GM19455 (cell line): ENCODE results near the gene SHISA6.

ENCODE experiments used
- ATAC-seq: cut with Tn5 transposase; IDR thresholded peaks from one replicate; pipeline ENCODE4 v1.9.1; 2021; ENCODE audit not compliant: unreplicated experiment

Gene SHISA6

DNA sequence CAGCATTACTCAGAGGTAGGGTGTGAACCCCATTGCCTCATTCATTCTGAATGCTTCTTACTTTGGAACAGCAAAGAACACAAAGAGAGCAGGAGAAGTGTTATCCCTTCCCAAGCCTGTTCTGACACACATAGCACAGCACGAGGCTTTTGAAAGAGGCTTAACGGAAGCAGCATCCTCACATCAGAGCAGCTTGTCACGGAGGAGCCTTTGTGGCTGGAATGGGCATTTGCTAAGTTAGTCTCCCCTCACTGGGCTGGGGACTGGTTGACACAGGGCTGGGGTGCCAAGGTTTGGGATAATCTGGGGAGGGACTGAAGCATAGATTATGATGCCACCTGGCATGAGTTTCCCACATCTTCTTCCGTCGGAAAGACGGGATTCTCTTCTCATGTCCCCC lies 189.7 kb downstream of the SHISA6 start:
- ATAC-seq = no peak

GRCh38 chr17:11438673-11439072 lies 197.7 kb downstream of the SHISA6 start:
- ATAC-seq = no peak

DNA sequence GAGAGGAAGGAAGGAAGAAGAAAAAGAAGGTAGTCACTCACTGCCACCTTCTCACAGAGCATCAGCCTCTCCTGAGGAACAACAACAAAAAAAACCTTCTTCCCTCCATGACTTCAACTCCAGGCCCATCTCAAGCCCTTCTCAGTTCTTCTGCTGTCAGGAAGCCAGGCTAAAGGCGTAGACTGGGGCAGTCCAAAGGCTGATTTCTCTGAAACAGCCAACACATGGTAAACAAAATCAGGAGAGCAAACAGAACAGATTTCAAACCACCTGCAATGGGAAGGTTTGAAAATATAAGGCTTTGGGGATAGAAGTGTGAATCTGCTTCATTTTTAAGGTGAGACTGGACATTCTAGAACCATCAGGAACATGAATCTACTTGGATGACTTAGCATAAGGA lies 200.0 kb downstream of the SHISA6 start:
- ATAC-seq = no peak

DNA sequence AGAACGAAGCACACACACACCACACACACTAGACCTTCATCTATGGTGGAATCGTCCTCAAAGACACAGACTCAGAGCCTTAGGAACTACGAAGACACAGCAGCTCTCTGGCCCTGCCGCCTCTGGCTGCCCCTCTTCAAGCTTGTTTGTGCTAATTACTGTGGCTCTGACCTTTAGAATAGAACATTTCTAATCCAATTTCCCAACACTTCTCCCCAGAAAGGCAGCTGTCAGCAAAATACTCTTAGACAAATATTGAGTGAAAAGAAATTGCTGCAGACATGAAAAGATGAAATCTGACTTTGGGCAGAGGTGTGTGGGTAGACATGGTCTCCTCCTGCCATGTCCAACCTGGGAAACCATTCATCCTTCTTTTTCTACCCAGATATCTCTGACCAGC lies 205.3 kb downstream of the SHISA6 start:
- no peak for ATAC-seq

DNA sequence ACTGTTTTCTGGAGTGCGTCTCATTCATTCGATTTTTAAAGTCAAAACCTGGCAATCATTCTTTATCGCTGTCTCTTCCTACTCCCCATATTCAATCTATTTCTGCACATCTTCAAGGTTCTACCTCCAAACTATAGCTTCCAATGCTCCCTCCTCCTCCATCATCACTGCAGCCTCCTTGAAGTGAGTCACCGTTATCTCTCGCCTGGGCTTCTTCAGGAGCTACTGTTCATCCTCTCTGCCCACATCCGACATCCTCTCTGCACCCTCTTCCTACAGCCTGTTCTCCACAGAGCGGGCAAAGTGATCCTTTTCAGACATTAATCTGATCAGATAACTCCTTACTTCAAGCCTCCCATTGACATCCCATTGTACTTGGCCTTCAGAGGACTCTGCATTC lies 213.1 kb downstream of the SHISA6 start:
- ATAC-seq = no peak

- ATAC-seq = no peak
Measured at GRCh38 chr17:11458279-11458678, 217.3 kb downstream of the SHISA6 start.

DNA sequence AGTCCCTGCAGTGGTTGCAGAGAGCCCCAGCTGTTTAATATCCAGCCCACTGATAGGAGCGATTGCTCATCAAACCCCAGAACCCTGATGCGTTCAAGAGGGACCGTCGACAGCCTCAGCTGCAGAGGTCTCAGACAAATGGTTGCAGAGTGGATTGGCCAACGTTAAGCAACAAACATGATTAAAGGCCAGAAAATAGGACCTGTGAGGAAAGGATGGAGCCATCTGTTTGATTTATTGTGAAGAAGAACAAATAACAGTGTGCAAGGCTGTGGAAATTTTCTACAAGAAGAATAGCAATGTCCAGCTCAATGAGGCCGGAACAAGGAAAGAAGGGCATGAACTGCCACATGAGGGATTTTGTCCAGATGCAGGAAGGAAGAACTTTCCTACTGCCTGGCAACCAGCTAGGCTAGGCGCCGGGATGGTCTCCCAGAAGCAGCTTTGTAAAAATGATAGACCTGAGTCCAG lies 218.9 kb downstream of the SHISA6 start:
- no peak for ATAC-seq

GRCh38 chr17:11461993-11462548 lies 221.1 kb downstream of the SHISA6 start:
- no peak for ATAC-seq

GRCh38 chr17:11467639-11468038 lies 226.6 kb downstream of the SHISA6 start:
- no peak for ATAC-seq

DNA sequence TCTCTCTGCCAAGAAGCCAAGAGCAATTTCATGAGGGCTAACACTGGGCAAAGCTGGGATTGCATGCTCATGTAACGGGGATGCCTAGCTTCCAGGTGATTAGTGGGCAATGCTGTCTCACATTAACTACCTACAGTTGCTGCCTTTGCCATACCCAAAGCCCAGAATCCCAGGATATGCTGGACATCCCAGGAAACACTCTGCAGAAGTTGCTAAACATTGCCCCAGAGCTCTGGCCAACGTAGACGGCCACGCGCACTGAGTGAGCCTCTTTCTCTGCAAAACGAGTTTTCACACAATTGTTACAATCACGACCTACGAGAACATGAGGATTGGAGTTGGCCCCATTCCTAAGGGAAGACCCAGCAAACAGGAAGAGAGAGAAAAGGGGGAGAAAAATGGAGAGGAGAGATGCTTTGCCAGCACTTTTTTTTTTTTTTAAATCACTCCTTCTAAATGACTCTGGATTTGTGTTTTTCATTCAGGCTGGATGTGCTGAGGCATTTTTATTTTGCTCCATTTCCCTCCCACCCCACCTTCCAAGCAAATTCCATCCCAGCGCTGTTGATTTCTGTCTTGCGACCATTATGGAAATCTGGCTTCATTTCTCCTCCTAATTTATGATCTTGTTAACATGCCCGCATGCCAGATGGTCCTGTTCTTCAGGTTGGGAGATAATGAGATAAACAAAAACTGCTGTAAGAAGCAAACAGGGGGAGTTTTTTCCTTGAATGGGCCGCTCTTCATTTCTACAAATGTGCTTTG lies 244.5 kb downstream of the SHISA6 start:
- no peak for ATAC-seq

DNA sequence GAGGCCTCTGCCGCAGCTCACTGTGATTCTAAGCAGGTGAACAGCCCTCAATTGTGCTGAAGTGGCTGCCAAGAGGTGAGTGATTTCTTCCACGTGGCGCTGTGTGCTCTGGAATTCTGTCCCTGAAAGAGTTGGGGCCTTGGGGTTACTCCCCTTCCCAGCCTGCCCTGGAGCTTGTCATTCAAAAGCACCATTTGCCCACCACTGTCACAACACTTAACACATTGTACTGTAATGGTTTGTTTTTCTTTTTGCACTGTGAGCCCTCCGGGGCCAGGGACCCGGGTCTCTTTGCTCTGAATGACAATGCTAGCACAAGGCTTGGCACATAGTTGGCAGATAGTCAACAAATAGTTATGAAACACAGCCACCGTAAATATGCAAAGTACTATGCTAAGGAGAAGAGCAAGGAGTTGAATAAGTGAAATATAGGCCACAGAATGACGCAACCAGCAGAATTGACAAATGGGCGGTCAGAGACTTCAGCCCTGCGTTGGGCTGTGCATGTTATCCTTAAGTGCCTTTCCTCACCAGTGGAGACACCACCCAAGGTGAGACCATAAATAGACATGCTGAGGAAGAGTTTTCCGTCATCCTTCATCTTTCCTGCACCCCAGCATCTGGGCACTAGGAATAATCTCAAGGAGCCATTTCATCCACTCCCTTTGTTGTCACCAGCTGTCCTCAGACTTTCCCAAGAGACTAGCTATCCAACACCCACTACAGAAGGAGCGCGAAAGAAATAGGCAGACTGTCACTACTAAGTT lies 245.3 kb downstream of the SHISA6 start:
- ATAC-seq = no peak

- ATAC-seq = no peak
Measured at GRCh38 chr17:11486868-11487310, 245.9 kb downstream of the SHISA6 start.

DNA sequence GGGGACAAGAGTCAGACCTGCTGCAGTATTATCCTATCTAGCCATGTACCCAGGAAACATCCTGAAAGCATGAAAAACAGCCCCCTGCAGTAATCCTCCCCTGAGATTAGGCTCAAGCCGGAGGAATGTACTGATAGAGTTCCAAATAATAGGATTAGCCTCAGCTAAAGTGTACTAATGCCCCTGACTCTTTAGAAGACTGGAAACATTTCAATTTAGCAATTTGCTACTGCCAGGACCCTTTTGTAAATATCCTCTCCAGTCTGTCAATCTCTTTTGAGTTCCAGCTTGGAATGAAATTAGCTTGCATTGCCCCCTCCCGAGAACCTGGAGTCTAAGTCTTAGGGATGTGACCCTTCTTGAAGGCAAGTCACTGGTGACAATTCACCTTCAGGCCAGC lies 246.5 kb downstream of the SHISA6 start:
- no peak for ATAC-seq

DNA sequence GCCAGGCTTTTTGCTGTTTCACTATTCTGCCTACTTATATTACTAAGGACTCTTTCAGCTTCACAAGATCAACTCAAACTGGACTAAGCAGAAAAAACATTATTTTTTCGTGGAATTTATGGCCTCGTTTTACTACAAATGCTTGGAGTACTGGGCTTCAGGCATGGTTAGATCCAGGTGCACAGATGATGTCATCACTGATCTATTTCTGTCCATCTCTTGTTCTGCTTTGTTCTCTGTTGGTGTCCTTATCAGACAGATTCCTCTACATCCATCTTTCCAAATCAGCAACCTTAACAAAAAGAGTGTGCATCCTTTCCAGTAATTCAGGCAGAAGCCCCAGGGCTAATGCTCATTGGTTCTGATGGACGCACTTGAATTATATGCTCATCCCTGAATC lies 247.4 kb downstream of the SHISA6 start:
- no peak for ATAC-seq

DNA sequence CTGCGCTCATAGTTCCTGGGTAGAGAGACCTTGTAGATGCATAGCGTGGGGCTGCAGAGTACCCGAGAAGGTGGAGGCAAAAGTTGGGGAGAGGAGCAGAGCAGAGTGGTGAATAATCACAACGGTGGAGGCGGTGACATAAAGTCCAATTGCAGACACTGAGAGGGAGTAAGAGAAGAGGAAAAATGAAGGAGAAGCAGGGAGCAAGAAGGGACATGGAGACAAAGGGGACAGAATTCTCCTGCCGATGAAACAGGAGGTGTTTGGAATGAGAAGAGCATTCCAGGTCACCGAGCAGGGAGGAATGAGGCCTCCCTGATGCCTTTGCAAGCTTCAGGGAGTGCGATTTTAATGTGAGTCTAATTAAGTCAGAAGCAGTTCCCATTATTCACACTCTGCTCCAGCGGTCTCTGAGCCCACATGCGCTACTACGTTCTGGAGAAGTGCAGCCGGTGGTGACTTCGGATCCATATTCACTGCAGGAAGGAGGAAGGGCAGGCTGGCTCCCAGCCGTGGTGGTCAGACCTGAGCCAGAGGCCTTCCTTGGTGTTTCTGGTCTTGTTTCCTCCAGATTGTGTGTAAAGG lies 249.2 kb downstream of the SHISA6 start:
- ATAC-seq = no peak

DNA sequence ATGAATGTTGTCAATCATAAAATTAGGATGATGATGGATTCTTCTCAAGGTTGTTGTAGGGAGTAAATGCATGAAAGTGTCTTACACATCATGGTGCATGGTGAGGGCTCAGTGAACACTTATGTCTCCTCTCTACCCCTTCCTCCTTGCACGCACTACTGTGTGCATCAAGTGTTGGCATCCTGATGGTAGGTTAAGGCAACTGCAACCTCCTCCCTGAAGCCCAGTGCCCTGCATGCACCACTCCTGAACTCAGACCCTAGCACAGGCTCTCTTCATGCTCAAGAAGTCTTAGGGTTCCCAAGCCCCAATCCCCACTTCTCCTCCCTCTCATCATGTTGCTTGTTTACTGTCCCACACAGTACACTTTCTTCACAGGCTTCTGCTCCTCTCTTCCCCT lies 251.5 kb downstream of the SHISA6 start:
- ATAC-seq = no peak

- no peak for ATAC-seq
Measured at GRCh38 chr17:11493936-11494335, 252.9 kb downstream of the SHISA6 start.

DNA sequence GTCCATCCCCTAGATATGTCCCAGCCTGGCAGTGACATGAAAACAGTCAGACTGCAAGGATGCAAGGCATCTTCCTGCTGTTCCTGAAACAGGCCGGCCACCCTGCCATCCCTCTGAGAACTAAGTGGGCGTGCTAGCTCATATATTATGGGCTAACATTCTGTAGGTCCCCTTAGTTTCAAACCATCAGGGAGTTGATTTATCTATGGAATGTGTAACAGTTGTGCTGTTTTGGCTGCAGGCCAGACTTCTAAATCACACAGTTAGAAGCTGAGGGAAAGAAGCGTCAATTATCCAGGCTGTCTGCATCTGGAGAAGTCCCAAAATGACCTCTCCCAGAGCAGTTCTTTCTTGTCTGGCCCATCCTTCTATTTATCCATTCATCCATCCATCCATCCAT lies 254.6 kb downstream of the SHISA6 start:
- no peak for ATAC-seq

DNA sequence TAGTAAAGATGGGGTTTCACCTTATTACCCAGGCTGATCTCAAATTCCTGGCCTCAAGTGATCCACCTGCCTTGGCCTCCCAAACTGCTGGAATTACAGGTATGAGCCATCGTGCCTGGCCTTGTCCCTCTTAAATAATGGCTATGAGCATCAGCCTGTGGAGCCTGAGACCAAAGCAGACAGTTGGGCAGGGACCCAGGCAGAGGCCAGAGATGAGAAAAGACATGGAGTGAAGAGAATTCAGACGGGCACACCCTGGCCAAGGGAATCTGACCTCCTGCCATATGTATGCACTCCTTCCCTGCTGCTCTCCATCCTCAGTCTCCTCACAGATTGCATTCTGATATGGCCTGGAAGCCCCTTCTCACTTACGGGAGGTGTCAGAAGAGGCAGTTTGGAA lies 258.9 kb downstream of the SHISA6 start:
- ATAC-seq = no peak

DNA sequence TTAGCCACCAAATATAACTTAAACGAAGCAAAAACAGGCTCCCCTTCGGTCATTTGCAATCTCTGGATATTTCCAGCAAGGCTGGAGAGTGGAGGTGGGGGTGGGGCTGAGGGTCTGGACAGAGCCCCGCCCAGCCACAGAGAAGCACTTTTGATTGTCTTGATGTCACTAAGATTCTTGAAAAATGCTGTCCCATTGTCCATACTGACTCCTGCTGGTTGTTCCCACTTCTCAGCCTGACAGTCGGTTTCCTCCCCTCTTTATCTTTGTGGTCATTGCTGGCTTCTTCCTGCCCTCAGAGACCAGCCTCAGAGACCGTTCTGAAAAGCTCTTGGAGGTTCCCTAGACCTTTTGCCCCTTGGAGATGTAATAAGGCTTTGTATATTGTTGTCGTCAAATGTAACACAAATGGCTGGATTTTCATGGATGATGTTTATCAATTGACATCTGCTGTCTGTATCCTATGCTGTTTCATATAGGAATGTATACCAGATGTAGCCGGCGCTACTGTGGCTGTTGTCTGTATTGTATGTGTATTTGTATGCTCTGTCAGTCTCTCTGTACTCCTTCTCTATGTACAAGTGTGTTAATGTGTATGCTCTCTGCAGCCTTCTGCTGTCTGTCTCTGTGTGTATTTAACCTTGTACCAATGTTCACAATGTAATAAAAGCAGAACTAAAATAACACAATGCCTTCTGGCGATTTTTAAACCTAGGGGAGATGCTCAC lies 262.5 kb downstream of the SHISA6 start:
- ATAC-seq = no peak

DNA sequence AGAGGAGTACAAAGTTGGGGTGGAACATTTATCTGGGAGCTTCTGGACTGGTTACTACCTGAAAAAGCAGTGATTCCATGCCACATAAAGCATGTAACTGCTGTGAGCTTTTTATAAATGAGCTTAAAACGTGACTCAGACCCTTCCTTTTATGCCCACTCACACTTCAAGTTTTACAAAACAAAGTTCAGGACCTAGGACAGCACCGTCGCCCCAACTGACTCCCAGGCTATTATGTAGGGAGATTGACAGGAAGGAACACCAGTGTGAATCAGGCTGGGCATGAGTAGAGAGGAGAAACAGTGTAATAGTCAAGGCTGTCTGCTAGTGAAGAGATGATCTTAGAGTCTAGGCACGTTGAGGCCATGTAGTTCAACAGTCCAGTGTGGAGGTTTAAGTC lies 265.6 kb downstream of the SHISA6 start:
- no peak for ATAC-seq
